ENCODE data around the gene EFNA2.
"Not testable (repeated sequence)": the region's sequence is repeated elsewhere in the genome, so short reads cannot be mapped to it uniquely, and the experiment has no call there.

Gene EFNA2

DNA sequence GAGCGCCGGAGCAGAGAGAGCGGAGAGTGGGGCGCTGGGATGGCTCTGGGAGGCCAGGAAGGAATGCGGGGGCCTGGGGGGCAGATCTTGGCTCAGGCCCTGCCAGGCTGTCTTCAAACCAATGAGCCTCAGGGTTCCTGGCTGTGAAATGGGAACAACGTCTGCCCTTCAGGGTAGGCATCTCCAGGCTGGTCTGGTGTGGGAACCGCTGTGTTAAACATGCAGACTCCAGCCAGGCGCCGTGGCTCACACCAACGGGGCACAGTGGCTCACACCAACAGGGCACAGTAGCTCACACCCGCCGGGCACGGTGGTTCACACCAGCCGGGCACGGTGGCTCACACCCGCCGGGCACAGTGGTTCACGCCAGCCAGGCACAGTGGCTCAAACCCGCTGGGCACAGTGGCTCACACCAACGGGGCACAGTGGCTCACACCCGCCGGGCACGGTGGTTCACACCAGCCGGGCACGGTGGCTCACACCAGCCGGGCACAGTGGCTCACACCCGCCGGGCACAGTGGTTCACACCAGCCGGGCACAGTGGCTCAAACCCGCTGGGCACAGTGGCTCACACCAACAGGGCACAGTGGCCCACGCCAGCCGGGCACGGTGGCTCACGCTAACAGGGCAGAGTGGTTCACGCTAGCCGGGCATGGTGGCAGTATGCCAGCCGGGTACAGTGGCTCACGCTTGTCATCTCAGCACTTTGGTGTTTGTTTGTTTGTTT, 40.1 kb downstream of the EFNA2 start:
- no peak for DNase-seq (ENCODE audit: low read depth)
- H3K4me3 ChIP-seq (ENCODE audit: control insufficient read depth, low read depth, low read length), result peak overlapping the region; percentile 34
- TF ChIP-seq, protein P1, sequence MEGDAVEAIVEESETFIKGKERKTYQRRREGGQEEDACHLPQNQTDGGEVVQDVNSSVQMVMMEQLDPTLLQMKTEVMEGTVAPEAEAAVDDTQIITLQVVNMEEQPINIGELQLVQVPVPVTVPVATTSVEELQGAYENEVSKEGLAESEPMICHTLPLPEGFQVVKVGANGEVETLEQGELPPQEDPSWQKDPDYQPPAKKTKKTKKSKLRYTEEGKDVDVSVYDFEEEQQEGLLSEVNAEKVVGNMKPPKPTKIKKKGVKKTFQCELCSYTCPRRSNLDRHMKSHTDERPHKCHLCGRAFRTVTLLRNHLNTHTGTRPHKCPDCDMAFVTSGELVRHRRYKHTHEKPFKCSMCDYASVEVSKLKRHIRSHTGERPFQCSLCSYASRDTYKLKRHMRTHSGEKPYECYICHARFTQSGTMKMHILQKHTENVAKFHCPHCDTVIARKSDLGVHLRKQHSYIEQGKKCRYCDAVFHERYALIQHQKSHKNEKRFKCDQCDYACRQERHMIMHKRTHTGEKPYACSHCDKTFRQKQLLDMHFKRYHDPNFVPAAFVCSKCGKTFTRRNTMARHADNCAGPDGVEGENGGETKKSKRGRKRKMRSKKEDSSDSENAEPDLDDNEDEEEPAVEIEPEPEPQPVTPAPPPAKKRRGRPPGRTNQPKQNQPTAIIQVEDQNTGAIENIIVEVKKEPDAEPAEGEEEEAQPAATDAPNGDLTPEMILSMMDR (conservative IDR thresholded peaks at IDR 0.05; ENCODE audit: control insufficient read depth, insufficient read depth, low read depth, low read length), result no peak

DNA sequence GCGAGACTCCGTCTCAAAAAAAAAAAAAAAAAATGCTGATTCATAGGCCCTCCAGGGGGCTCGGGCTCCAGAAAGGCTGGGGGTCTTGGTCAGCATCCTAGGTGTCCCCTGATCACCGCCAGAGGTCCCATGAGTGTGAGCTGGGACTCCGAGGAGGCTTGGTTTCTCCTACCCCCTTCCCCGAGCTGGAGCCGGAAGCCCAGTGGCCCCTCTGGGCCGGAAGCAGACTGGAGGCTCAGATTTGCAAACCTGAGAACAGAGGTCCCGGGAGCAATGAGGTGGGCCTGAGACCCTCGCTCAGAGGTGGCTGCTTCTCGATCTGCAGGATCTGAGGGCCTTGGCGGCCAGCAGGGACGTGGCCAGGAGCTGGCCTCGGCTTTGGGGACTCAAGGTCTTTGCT, 41.5 kb downstream of the EFNA2 start:
- TF ChIP-seq, protein P1 (conservative IDR thresholded peaks at IDR 0.05; ENCODE audit: control insufficient read depth, insufficient read depth, low read depth, low read length), result no peak
- DNase-seq (ENCODE audit: low read depth), result no peak
- H3K4me3 ChIP-seq (ENCODE audit: control insufficient read depth, low read depth, low read length), result no peak overlapping the region

DNA sequence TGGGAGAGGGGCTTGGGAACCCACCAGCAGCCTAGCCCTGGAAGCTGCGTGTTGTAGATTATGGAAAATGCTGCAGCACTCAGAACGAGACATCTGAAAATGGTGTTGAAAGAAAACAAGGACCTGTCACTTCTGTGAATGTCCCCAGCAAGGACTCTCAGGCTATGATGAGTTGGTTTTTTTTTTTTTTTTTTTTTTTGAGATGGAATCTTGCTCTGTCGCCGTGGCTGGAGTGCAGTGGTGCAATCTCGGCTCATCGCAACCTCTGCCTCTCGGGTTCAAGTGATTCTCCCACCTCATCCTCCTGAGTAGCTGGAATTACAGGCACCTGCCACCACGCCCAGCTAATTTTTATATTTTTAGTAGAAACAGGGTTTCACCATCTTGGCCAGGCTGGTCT, 46.5 kb downstream of the EFNA2 start:
- H3K4me3 ChIP-seq (ENCODE audit: control insufficient read depth, low read depth, low read length); DNase-seq (ENCODE audit: low read depth): not testable (repeated sequence)

DNA sequence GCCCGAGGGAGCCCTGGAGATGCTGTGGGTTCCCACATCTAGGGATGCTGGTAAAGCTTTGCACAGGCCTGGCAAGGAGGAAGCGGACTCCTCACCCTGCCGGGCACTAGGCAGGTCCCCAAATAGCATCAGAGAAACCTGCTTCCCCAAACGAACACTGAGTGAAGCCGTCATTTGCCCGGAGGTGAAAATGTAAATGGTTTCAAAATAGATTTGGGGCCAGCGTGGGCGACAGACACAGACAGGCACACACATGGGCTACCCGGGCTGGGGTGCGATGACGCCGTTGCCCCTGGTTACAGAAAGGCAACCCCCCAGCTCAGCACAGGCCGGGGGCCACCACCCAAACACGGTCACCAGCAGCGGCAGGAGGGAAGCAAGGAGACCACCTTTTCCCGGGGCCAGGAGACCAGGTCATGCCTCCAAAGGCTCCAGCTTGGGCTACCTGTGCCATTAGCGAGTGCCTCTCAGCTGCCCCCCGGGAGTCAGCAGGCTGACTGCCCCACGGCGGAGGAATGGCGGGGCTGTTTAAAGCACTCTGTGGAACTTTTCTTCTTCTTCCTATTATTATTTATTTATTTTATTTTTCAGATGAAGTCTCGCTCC, 50.5 kb downstream of the EFNA2 start:
- TF ChIP-seq, protein P1 (conservative IDR thresholded peaks at IDR 0.05; ENCODE audit: control insufficient read depth, insufficient read depth, low read depth, low read length), result no peak
- H3K4me3 ChIP-seq (ENCODE audit: control insufficient read depth, low read depth, low read length), result no peak overlapping the region
- DNase-seq (ENCODE audit: low read depth), result no peak

DNA sequence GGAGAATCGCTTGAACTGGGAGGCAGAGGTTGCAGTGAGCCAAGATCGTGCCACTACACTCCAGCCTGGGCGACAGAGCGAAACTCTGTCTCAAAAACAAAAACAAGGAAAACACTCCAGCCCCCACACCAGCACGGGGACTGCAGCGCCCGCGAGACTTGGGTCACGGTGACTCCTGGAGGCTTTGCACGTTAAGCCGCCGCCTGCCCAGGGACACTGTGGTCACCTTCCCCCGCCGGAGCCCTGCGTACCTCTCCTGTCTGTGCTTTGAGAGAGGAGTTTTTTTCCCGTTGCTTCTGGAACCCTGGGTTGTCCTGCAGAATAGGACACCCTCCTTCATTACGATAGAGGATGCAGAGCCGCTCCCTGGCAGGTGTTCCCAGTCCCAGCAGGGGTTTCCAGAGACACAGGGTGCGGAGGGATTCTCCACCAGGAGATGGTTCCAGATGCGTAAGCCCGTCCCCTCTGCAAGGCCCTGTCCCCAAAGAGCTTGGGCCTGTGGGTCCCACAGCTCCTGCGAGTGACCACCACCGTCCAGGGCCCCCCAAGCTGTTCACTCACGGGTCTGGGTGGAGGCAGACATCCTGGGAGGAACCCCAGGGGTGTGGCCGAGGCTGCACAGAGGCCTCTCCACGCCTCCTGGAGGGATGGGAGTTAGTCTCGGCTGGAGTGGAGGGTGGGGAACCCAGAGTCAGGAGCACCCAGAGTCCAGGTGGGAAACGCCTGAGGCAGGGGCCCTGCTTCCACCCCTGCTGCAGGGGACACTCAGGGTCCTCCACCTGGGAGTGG, 55.2 kb downstream of the EFNA2 start:
- TF ChIP-seq, protein P1 (conservative IDR thresholded peaks at IDR 0.05; ENCODE audit: control insufficient read depth, insufficient read depth, low read depth, low read length), result no peak
- DNase-seq (ENCODE audit: low read depth), result no peak
- no peak overlapping the region for H3K4me3 ChIP-seq (ENCODE audit: control insufficient read depth, low read depth, low read length)

DNA sequence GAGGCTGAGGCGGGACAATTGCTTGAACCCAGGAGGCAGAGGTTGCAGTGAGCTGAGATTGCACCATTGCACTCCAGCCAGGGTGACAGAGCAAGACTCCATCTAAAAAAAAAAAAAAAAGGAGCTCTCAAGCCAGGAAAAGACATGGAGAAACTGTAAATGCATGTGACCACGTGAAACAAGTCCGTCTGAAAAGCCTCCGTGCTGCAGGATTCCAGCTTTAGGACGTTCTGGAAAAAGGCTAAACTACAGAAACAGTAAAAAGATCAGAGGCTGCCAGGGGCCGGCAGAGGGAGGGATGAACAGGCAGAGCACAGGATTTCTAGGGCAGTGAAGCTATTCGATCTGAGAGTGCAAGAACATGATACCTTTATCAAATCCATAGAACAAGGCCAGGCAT, 57.4 kb downstream of the EFNA2 start:
- no peak overlapping the region for H3K4me3 ChIP-seq (ENCODE audit: control insufficient read depth, low read depth, low read length)
- DNase-seq (ENCODE audit: low read depth), result peak; percentile 23
- TF ChIP-seq, protein P1 (conservative IDR thresholded peaks at IDR 0.05; ENCODE audit: control insufficient read depth, insufficient read depth, low read depth, low read length), result no peak

DNA sequence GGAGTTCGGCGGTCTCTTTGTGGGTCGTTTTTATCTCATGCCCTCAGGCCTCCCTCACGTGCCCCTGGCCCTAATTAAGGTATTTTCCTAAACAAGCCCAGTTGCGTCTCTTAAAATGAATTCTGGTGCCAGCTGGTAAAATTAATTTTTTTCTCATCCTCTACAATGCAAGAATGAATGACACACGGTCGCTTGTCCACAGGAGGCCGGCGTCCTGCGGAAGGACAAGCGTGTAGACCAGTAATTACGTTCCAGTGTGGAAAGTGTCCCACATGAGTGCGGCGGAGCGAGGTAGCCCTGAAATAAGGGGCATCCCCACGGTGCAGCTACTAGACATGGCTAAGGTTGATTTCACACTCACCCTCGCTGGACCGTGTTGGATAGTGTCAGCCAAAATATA, 63.5 kb downstream of the EFNA2 start:
- no peak overlapping the region for H3K4me3 ChIP-seq (ENCODE audit: control insufficient read depth, low read depth, low read length)
- TF ChIP-seq, protein P1 (conservative IDR thresholded peaks at IDR 0.05; ENCODE audit: control insufficient read depth, insufficient read depth, low read depth, low read length), result no peak
- DNase-seq (ENCODE audit: low read depth), result no peak
